Measurements from ENCODE around the gene PSMA6.

DNA sequence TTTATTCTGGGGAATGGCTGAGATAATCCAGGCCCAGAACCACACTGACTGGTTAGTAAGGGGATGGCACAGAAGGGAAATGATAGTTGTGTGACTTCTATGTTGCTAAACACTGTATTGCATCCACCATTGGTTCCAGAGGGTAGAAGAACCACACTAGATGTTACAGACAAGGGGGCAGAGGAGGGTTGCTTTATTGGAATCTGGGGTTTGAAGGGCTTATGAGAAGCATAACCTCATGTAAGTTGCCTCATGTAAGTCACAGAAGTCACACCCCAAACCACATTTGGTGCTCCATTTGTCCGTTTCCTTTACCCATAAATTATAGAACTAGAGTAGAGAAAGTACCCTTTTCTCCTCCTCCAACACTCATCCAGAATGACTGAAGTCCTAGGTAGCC lies 5.5 kb upstream of the PSMA6 start:
- TF ChIP-seq POLR2A (IDR thresholded peaks at IDR 0.05; ENCODE audit: low read length) (no peak), GATA1 (IDR thresholded peaks at IDR 0.05; ENCODE audit: low read depth, low read length) (no peak)

Measured in erythroblast (primary cell).